ENCODE results near the gene BAK1.

Gene BAK1

DNA sequence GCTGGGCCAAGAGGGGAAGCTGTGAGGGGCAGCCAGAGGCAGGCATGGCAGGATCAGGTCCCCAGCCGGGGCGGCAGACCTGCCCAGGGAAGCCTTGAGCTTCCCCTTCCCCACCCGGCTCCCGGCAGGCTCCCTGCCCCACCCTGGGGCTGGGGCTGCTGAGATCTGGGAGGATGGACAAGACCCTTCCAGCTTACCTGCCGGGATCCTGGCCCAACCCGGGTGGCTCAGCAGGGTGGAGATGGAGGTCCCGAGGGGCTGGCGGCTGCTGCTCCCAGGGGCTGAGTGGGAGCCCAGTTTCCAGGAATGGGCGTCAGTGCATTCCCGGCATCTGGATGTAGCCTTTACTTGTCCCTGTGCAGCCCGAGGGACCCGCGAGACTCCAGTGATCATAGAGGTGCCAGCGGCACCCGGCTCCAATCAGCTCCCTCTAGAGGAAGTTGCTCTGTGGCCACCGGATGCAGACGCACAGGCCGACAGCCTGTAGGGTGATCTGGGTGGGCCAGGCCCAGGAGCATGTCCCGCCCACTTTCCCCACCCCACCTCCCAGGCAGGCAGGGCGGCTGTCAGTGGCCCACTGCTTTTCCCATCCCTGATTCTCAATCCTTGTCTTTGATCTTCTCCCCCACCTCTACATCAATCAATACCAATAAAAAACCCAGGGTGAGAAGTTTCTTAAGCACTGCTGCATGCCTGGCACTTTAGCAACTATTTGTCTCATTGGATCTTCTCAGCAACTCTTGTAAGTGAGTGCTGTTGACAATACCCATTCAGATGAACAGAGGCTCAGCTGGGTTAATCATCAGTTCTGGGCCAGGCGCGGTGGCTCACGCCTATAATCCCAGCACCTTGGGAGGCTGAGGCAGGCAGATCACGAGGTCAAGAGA lies at the start of gene BAK1:
BAK1 (minus strand) TSS at position 449 of the 887 bp plus-strand sequence. CDS start 2,672 bp downstream, outside the sequence.
- peak; percentile 81 for DNase-seq

DNA sequence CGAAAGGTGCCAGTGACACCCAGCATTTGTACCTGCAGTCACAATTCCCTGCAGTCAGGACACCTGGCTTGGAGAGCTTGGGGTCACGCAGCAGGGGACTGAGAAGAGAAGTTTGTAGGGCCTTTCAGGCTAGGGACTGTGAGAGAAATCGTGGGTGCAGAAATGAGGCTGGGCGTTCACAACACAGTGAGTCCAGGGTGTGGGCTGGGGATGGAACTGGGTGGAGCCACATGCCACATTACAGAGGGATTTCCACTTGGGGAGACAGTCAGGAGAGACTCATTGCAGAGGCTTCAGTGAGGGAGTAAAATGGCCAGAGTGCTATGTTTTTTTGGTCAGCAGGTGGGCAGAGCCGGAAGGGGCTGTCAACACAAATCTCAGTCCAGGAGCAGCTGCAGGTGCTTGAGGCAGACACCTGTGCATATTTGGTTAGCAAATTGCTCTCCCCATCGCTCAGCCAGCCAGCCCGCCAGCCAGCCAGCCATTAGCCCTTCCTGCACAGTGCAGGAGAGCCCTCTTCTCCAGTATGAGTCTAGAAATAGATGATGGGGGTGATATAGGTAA lies 48.4 kb upstream of the BAK1 start:
- peak; percentile 85 for DNase-seq

DNA sequence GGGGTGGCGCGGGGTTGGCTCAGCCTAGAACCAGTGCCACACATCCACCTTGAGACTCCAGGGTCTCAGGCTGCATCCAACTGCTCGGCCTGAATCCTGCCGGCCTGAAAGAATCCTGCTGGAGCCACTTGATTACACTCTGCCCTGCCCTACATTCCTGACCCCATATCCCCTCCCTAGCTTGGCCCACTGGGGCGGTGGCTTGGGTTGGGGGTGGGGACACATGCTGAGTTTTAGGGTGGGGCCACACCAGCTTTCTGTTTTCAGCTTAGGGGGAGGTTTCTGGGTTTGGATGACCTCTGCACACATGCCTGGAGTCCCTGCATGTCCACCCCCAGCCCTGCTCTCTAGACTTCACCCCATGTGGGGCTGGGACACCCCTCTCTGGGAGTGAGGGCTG lies 47.8 kb upstream of the BAK1 start:
- no peak for DNase-seq

DNA sequence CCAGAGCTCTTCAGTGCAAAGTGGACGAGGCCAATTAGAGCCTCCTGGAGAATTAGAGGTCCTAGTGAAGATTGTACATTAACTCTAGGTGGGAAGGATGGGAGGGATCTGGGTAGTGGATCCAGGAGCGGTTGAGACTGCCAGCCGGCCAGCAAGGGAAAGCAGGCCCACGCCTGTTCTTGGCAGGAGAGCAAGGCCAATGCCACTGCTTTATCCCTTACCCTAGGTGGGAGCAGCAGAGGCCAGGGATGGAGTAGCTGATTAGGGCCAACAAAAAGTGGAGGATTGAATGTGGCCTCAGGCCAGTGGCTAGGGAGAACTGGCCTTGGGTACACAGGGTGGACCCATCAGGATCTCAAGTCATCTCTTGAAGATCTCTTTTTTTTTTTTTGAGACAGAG lies 44.8 kb upstream of the BAK1 start:
- no peak for DNase-seq

DNA sequence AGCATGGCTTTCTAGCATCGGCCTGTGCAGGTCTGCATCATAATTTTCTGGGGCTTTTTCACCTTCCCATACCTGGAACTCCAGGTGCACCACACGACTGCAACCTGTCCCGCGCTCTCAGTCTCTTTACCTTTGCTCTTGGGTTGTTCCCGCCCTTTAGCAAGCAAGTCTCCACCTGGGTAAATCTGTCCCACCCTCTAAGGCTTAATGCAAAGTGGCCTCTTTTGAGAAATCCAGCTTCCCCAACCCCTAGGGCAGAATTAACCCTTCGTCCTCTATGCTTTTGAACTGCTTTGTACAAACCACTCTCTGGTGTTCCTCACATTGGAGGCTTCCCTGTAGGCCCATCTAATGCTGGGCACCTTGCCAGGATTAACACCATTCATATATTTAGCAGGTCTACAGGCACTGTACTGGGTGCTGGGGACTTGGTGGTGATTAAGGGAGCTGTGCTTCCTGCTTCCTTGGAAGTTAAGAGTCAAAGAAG lies 43.9 kb upstream of the BAK1 start:
- DNase-seq: peak; percentile 27

DNA sequence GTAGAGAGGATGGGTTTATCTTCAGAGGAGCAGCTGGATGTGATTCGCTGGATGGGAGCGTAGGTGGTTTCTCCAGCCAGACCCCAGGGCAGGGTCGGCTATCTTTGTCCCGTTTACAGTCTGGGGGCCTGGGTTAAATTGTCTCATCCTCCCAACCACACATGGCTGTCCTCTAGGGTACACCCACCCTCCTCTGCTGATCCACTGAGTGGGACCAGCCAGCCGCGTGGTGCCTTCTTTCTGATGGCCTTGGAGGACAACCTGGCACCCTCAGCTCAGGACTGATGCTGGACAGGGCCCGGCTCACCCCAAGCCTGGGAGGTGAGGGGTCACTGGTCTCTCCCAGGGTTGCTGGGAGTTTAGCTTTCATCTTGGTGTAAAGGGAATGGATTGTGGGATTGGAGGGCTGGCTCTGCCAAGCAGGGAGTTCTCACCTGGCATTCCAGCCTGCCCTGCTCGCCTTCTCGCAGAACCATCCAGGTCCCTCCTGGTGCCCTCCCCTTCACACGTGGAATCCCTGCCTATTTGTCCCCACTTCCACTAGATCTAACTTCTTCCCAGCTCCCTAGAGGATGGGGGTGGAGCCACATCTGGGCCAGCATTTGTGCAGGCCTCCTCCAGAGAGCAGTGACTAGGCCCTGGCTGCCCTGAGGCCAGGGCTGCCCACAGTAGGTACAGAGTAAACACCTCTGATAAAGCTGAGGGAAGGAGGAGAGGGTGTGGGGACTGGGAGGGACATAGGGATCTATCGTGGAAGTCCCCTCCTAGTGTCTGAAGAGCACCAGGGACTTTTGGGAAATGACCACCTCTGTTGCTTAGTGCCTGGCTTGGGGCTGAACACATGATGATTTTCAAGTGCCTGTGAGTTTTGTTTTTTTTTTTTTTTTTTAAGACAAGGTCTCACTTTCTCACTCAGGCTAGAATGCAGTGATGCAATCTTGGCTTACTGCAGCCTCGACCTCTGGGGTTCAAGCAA lies 42.7 kb upstream of the BAK1 start:
- DNase-seq: no peak

DNA sequence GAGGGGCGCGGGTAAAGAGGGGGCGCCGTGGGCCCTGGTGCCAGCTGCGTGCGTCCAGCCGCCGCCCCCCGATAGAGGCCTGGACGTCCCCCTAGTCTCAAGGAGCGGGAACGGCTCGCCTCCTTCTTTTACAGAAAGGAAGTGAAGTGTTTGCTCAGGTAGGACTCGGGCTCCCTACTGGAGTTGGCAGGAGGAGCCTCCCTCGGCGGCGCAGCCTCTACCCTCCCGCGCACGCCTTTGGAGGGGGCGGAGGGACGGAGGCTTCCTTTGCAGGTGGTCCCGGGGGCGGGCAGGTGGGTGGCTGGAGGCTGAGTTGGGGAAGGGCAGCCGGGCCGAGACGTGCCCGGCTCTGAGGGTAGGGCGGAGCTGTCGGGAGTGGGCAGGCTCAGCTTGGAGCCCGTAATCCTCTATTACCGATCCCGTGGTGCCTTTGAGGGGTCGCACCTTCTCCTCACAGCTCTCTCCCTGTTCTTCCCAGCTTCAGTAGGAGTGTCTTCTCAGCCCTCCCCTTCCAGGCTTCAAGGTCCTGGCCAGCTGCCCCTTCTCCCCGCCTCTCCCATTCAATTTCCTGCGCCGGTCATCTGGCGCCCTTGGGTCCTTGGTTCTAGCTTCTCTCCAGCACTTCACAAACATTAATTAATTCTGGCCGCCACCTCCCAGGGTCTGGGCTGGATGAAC lies 41.8 kb upstream of the BAK1 start:
- DNase-seq: no peak

DNA sequence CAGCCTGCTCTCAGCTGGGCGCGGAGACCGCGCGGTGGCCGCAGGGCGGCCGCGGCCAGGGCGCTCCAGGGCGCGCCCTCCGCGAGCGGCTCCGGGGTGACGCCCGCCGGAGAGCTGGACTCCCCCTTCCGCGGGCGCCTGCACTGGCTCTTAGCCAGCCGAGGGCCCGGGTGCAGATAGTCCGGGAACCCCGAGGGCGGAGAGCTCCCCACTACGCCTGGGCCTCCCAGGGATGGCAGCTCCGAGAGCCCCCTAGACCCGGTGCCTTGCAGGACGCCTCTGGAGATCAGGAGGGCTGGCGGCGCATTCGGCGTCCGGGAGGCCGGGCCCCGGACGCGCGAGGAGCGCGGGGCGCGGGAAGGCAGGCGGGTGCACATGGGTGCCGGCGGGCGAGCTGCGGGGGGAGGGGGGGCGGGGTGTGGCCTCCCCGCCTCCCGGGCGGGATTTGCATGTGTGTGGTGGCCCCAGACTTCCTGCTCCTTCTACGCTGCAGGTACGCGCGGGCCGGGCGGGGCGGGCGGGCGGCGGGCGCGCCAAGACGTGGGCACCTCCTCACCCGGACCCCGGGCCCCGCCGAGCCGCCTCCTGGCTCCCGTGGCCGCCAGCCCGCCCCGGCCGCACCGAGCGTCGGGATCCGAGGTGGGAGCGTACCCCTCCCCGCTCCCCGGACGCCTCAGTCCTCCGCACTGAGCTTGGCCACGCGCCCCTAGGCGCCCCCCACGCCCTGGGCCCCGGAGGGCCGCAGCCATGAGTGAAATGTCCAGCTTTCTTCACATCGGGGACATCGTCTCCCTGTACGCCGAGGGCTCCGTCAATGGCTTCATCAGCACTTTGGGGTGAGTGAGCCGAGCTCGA lies 41.0 kb upstream of the BAK1 start, which contains the start of gene ITPR3:
ITPR3 (plus strand) TSS at position 467 of the 855 bp plus-strand sequence; CDS start at position 748, 281 bp downstream.
- DNase-seq: peak; percentile 81

DNA sequence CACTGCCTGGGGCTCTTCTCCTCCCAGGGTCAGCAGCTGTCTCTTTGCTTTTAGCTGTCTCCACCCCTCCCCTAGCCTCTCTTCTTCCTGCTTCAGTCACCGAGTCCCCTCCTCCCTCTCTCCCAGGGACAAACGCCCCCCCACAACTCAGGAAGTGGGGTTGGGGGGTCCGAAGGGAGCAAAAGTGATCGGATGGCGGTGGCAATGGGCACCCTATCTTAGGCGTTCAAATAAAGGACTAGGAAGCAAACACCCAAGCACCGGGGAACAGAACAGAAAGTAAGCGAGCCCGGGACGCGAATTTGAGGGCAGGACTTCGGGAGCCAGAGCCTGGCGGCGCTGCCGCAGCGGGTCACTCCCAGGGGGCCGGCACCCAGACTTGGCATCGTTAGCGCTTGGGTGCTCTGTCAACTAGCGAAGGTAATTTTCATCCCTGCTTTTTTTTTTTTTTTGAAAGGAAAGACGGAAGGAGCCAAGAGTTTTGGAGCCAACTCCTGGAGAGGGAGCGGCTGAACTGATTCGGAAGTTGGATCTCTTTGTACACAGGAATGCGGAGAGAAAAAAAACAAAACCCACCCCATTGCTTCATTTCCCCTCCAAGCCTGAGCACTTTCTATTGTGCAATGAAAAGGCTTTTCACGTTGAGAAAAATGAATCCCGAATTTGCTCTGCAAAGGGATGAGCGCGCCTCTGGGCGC lies 40.2 kb upstream of the BAK1 start:
- peak; percentile 23 for DNase-seq

DNA sequence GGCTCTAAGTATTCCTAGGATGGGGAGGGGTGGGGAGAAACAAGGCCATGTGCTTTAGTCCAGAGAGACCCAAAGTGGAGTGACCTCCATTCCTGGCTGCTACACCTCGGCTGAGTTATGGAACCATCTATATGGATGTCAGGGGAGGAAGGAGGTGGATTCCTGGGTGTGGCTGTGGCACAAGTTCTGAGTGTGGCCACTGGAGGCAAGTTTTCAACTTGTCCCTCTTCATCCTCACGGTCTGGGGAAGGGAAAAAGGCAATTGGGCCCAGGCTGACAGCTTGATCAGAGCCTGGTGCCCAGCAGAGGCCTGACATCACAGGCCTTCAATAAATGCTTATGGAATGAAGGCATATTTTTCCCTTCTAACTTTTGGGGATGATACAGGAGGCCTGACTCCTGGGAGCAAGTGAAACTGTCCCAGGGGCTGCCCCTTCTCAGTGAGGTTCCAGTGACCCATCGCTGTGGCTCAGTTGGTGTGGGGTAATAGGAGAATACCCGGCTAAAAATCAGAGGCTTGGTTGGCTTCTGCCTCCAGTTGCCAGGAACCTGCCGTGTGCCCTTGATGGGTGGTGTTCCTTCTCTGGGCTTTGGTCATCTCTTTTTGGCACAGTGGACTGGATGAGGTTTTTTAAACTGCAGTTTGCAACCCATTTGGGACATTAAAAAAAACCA lies 39.2 kb upstream of the BAK1 start:
- no peak for DNase-seq

DNA sequence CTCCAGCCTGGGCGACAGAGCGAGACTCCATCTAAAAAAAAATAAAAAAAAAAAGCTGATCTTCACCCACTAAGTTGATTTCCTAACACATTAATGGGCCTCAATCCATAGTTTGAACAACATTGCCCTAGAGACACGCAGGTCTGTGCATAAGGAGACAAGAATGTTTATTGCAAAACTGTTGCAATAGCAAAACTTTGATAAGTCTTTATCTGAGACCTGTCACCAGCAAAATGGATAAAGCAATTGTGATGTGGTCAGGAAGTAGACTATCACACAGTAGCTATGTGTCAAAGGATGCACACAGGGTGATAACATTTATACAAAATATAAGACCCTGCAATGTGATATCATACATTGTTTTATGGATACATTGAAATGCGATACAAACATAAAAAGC lies 36.8 kb upstream of the BAK1 start:
- no peak for DNase-seq

DNA sequence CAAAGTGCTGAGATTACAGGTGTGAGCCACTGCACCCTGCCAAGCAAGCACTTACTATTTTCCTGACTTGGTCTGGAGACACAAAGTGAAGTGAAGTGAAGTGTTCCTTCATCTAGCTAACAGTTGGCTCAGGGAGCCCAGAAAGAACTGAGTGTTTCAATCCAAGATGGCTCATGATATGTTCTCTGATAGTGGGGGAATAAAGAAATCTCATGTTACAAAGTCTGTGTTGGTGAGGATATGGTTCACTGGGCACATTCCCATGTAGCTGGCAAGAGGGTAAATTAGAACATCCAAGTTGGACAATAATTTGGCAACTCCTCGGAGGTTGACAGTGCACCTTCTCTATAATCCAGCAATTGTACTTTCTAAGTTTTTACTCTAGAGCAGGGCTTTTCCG lies 36.0 kb upstream of the BAK1 start:
- DNase-seq: no peak

DNA sequence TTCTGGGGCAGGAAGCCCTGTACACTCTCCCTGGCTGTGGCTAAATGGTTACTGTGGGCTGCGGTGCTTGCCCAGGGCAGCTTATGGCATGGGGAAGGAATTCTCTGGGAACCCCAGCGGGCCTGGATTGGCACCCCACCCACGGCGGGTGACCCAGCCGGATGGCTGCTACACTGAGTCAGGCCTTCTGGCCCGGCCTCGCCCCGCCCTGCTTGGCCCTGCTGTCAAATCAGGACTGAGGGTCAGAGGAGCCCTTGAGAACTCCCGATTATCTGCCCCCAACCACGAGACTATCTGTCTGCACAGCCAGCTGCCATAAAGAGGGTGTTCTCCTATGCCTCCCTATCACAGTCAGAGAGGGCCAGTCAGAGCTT lies 33.7 kb upstream of the BAK1 start:
- no peak for DNase-seq

DNA sequence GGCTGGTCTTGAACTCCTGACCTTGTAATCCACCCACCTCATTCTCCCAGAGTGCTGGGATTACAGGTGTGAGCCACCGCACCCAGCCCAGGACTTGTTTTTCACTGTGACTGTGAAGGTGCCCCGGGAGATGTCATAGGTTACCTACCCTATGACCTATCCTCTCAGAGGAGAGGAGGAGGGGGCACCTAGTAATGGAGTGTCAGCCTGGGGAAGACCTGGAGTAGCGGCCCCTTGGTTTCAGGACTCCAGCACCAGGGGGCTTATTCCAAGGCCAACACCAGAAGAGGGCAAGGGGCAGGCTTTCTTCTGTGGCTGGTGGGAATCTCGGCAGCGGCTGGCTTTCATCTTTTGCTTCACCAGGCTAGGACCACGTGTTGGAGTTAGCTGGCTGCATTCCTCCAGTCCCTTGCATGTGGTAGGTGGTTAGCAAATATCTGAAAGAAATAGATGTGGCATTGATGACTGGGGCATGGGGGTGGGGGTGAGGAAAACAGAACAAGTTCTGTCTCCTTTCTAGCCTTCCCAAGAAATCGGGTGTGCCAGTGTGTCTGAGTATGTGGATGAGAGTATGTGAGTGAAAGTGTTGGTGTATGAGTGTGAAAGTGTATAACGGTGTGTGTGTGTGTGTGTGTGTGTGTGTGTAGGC lies 33.2 kb upstream of the BAK1 start:
- no peak for DNase-seq

DNA sequence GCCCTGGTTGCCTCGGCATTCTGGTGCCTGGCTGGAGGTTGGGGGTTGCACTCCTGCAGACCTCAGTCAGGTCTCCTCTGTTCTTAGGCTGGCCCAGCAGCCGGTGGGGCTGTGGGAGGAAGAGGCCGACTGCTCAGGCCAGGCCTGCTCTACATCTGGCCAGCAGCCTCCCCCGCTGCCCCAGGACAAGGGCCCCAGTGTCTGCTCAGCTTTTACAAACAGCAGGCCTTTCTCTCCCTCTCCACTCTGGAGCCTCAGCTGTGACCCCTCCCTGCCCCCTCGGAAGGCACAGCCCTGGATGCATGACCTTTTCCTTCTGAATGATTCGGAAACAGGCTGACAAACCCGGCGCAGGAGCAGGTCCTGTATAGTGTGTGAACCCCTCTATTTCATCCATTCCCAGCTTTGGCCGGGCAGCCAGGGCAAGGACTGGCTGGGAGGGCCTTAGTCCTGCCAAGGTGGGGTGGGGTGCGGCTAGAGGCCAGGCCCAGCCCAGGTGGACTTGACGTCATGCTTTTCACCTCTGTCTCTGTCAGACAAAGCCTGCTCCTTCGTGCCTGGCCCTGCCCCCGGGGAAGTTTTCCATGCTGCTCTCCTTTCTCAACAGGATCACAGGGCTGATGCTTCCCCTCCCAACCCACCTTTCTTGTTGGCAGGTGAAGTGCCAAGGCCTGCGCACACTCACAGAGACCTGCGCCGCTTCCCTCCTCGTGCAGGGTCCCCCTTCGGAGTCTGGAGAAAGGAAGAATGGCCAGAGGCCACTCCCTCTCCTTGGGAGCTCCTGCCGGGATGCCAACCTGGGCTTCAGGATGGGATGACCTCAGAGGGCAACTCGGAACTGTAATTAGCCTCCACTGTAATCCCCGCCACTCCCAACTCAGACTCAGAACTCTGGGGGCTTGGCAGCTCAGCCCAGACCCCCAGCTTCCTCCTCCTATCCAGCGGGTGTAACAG lies 31.0 kb upstream of the BAK1 start:
- DNase-seq: no peak

DNA sequence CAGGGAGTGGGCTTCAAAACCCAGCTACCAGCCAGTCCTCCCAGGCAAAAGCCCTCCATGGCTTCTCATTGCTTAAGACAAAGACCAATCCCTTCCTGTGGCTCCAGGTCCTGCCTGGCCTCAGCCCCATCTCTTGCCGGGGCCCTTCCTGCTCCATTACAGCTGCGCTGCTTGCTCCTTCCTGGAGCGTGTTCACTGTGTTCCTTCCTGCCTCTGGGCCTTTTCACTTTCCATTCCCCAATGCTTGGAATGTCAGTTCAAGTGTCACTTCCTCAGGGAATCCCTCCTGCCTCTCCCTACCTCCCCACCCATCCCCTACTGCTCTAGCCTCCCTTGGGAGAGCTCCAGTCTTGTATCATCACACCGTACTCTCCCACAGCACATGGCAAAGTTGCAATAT lies 30.0 kb upstream of the BAK1 start:
- DNase-seq: no peak

DNA sequence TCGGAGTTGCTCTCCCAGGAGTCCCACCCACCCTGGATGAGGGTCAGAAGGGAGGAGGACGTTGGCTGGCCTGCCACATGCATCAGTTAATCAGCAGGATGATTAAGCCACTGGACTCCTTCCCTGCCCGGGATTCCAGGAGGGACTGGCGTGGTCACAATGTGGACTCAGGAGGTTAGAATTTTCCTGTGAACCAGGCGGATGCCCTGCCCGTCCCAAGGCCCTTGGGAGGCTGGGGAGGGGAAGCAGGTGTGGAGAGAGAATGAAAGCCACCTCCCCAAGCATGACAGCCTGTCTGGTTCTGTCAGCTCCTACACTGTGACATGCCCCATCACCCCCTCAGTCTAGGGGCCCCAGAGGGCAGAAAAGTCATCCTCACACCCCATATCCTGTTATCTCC lies 29.5 kb upstream of the BAK1 start:
- no peak for DNase-seq

DNA sequence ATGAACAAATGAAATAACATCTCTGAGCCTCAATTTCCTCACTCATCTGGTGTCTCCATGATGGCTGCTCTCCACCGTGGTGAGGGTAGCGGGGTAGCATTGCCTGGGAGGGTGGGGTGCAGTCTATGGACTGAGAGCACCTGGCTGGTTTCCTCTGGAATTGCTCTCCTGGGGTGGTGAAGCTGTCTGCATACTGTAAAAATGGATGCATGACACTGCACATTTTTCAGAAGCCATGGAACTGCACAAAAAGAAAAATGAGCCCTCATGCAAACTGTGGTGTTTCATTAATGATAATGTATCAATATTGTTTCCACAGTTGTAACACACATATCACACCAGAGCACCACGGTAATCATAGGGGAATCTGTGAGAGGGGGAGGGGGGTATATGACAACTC lies 28.9 kb upstream of the BAK1 start:
- no peak for DNase-seq

DNA sequence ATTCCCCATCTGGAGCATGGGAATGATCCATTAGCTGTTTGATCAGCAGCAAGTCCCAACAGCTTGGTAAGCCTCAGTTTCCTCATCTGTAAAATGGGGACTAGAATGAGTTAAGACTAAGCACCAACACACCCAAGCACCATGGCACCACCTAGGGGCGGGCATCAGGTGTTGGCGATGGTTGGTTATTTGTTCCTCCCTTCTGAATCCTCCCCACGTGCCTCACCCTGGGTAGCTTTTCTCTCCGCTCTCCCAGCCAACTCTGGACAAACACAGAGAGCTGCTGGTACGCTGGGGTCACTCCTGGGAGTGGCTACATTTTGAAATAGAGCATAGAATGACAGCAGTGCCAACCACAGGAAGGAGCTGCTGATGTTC lies 27.7 kb upstream of the BAK1 start:
- no peak for DNase-seq

Data from DMS153 (cell line).